ENCODE measurements around the gene DLGAP5.
A peak's percentile ranks its signal among the peaks of the same experiment; 100 is the strongest.

- TF ChIP-seq CTCF (IDR thresholded peaks at IDR 0.05) = no peak
- no peak for TF ChIP-seq POLR2A (IDR thresholded peaks at IDR 0.05)
- TF ChIP-seq POLR2AphosphoS5 (IDR thresholded peaks at IDR 0.05) = peak in 1 of 3 donors; percentile 46
Observed at GRCh38 chr14:55120571-55121495, 70.6 kb downstream of the DLGAP5 start.
